HepG2 (cell line): ENCODE data around the gene SIK2. TPM values are rescaled to one million over a fixed set of nuclear protein-coding genes. Genes with fewer than 3 reads are reported as not detected.

Experiments
- ATAC-seq: fragments of 200-7000 bp; cut with Tn5 transposase; 3 replicates; pipeline ENCODE4 v1.9.1; 2020; ENCODE audit warnings: mild to moderate bottlenecking, moderate library complexity
- BruUV-seq: library from RNA; stranded (reverse); fragments of 400-500 nt; replicated peaks from 2 replicates; lab custom pipeline; 2021; lab: Mats Ljungman, UMichigan
- CTCF ChIA-PET: fragments of 300-600 bp; formaldehyde crosslinking; extraction: SDS; loops from one replicate; lab custom pipeline; 2021; ENCODE audit warnings: low total read pairs, inconsistent platforms, low intra/inter-chr PET ratio; lab: Yijun Ruan, JAX
- POLR2A ChIA-PET: fragments of 350-600 bp; sonication (Branson Sonifier 250); formaldehyde crosslinking; loops from one replicate; lab custom pipeline; 2020; ENCODE audit warnings: antibody characterized with exemption, inconsistent platforms; lab: Yijun Ruan, JAX
- DNase-seq: peaks from one replicate; pipeline ENCODE4 v3.0.0-alpha.2; 2015; ENCODE audit warnings: low spot score
- FAIRE-seq: peaks from 3 replicates; lab custom pipeline; 2011; peaks lifted over from hg19 to GRCh38; lab: Jason Lieb, UNC
- H2AFZ ChIP-seq: one replicate; pipeline ENCODE4 v1.6.1; 2011; ENCODE audit warnings: low read length, inconsistent platforms
- H3K27ac ChIP-seq: fragments of 300-600 bp; 3 replicates; pipeline ENCODE4 v1.8.0; 2011; ENCODE audit warnings: mixed run types, mild to moderate bottlenecking, mixed read lengths, low read length, inconsistent platforms; ENCODE audit not compliant: insufficient read depth; ENCODE audit errors: extremely low read length
- H3K27me3 ChIP-seq, 2 experiments: fragments of 200-600 bp in 1 of 2; 2 replicates in 1 of 2; 3 replicates in 1 of 2; pipeline versions ENCODE4 v1.6.0 to v1.8.0; 2011; ENCODE audit warnings: low read length in 2 of 2, mild to moderate bottlenecking in 2 of 2, moderate library complexity in 2 of 2, inconsistent platforms in 1 of 2; ENCODE audit not compliant: insufficient read depth in 2 of 2, control insufficient read depth in 1 of 2
- H3K36me3 ChIP-seq, 2 experiments: fragments of 200-600 bp in 1 of 2; replicated peaks in 1 of 2; 2 replicates in 1 of 2; 3 replicates in 1 of 2; pipeline versions ENCODE4 v1.5.1 to v1.8.0; 2011; ENCODE audit warnings: low read length in 2 of 2, inconsistent platforms in 1 of 2; ENCODE audit not compliant: insufficient read depth in 2 of 2, control insufficient read depth in 1 of 2
- H3K4me1 ChIP-seq: 2 replicates; pipeline ENCODE4 v1.5.1; 2012; ENCODE audit warnings: low read length, inconsistent platforms; ENCODE audit not compliant: insufficient read depth
- H3K4me2 ChIP-seq: 2 replicates; pipeline ENCODE4 v1.6.0; 2011; ENCODE audit warnings: low read depth, low read length, inconsistent platforms
- H3K4me3 ChIP-seq, 3 experiments: fragments of 200-600 bp in 1 of 3; sonication (generic), shearing (Covaris generic) in 1 of 3; replicated peaks in 1 of 3; 2 replicates each; pipeline ENCODE4 v1.5.1; 2011 to 2016; ENCODE audit warnings: low read length in 3 of 3, inconsistent platforms in 2 of 3, low read depth in 2 of 3, mild to moderate bottlenecking in 2 of 3, control low read depth in 1 of 3, mixed read lengths in 1 of 3; ENCODE audit not compliant: insufficient read depth in 1 of 3
- H3K79me2 ChIP-seq: one replicate; pipeline ENCODE4 v1.6.1; 2011; ENCODE audit warnings: low read length, inconsistent platforms; ENCODE audit not compliant: insufficient read depth
- H3K9ac ChIP-seq: 2 replicates; pipeline ENCODE4 v1.6.0; 2011; ENCODE audit warnings: mild to moderate bottlenecking, low read depth, low read length, inconsistent platforms; ENCODE audit not compliant: insufficient read depth
- H3K9me3 ChIP-seq: 2 replicates; pipeline ENCODE4 v1.5.1; 2012; ENCODE audit warnings: mild to moderate bottlenecking, low read length
- H4K20me1 ChIP-seq: 2 replicates; pipeline ENCODE4 v1.6.0; 2011; ENCODE audit warnings: inconsistent platforms, mild to moderate bottlenecking, low read length, moderate library complexity; ENCODE audit not compliant: insufficient read depth
- CREBL2 ChIP-seq: sonication (generic); formaldehyde crosslinking; IDR thresholded peaks from 2 replicates; pipeline ENCODE4 v1.8.1; 2023; ENCODE audit warnings: missing genetic modification reagents, mild to moderate bottlenecking, borderline replicate concordance
- ISL2 ChIP-seq: sonication (generic); formaldehyde crosslinking; IDR thresholded peaks from 2 replicates; pipeline ENCODE4 v1.5.0; 2020; ENCODE audit warnings: missing genetic modification reagents
- MTF1 ChIP-seq: sonication (generic); formaldehyde crosslinking; IDR thresholded peaks from 2 replicates; pipeline ENCODE4 v1.5.0; 2020; ENCODE audit warnings: missing genetic modification reagents
- POGK ChIP-seq: sonication (generic); formaldehyde crosslinking; conservative IDR thresholded peaks from 2 replicates; pipeline ENCODE4 v1.8.0; 2022; ENCODE audit warnings: mild to moderate bottlenecking, moderate library complexity, missing genetic modification reagents
- ZNF318 ChIP-seq: sonication (generic); formaldehyde crosslinking; IDR thresholded peaks from 2 replicates; pipeline ENCODE4 v1.4.0; 2020; ENCODE audit warnings: mild to moderate bottlenecking, missing genetic modification reagents
- ZNF512 ChIP-seq: sonication (generic); formaldehyde crosslinking; IDR thresholded peaks from 2 replicates; pipeline ENCODE4 v1.4.0; 2020; ENCODE audit warnings: mild to moderate bottlenecking, missing genetic modification reagents
- WGBS: methylation state at CpG from one replicate; pipeline ENCODE4 v1.1.6; 2017; ENCODE audit warnings: low lambda C conversion rate; 5-methylcytosine and 5-hydroxymethylcytosine counted together
- in situ Hi-C: cut with HindIII; loops from 2 replicates; pipeline ENCODE4 v1.10.0; 2017; ENCODE audit warnings: low pct_unique_long_range_greater_than_20kb; ENCODE audit not compliant: extremely low pct_ligation_motif_present
- intact Hi-C: fragments of 100-400 bp; cut with micrococcal nuclease; formaldehyde crosslinking; loops from one replicate; pipeline ENCODE4 v1.10.0; 2022; ENCODE audit not compliant: unreplicated experiment
- polyA plus RNA-seq, 8 experiments: library from polyadenylated mRNA; depleted of rRNA in 3 of 8; stranded (reverse) in 7 of 8; unstranded in 1 of 8; fragments of >200 nt; fragmentation: Illumina TruSeq in 4 of 8; extraction: Trizol in 4 of 8; gene quantifications; 2 replicates each; pipeline versions ENCODE4 v1.2.1 to v1.2.3, GENCODE V29; 2011 to 2016; ENCODE audit warnings: low read depth in 4 of 8, missing spikeins in 1 of 8, mixed read lengths in 1 of 8; ENCODE audit not compliant: insufficient read depth in 1 of 8
- total RNA-seq, 5 experiments: library from RNA; depleted of rRNA; stranded (reverse); fragments of >200 nt; fragmentation: Illumina TruSeq; extraction: Trizol; gene quantifications; 2 replicates each; pipeline ENCODE4 v1.2.3, GENCODE V29; 2016; ENCODE audit warnings: low read depth in 1 of 5

SIK2 gene
- total and polyA plus RNA-seq, 2 of the 13 experiments (the other 11 are each of a cell fraction or from before 2014, with no cell fraction given): 8.1 to 15.4 TPM

GRCh38 chr11:111734101-111734953 lies 132.1 kb downstream of the SIK2 start (continued):
- TF ChIP-seq ZNF318: no peak

- Histone ChIP-seq H3K36me3 (0 out of 5 replicates have a peak, but pooled peaks cover 1 to 5% of the 10 kb centered on the region in 2 experiments), H4K20me1 (no peaks in the 10 kb centered on the region), H3K4me3 (no peak overlapping the region), H3K79me2 (no peaks in the 10 kb centered on the region), H3K4me1 (peaks cover 21% of the 10 kb centered on the region), H3K4me2 (no peak overlapping the region), H3K27me3 (no peaks in the 10 kb centered on the region), H3K9ac (no peak overlapping the region), H3K27ac (no peak overlapping the region), H2AFZ (no peak overlapping the region), H3K9me3 (no peaks in the 10 kb centered on the region)
- no peak for FAIRE-seq
- DNase-seq: no peak
- WGBS: 97% methylated on average over 6 of the region's 6 CpGs
- intact Hi-C loops: no loop called here
- no peak for ATAC-seq
- ChIA-PET POLR2A (interaction anchor here (1.5 kb wide), 1 partner anchor 32 kb away, joined by 5 read pairs; the partner anchor contains the start of gene PPP2R1B), CTCF (no interaction called here)
- in situ Hi-C loops: no loop called here
- no TSS peak for BruUV-seq
- no peak for TF ChIP-seq ISL2
- TF ChIP-seq CREBL2 (CRISPR knock-in tag): no peak
- no peak for TF ChIP-seq ZNF512 (CRISPR knock-in tag)
- TF ChIP-seq POGK (CRISPR knock-in tag): no peak
- TF ChIP-seq MTF1 (CRISPR knock-in tag): no peak
Measured at GRCh38 chr11:111734954-111735261, 132.7 kb downstream of the SIK2 start.
